Brain pericyte (primary cell): ENCODE measurements around the gene PRAMEF27.
"Not testable (repeated sequence)": the region's sequence is repeated elsewhere in the genome, so short reads cannot be mapped to it uniquely, and the experiment has no call there.

ENCODE experiments used
- DNase-seq: peaks from one replicate; pipeline ENCODE4 v3.0.0-alpha.2; 2012; ENCODE audit warnings: low read depth, low spot score

The PRAMEF27 gene

GRCh38 chr1:13056475-13056874, at the start of gene PRAMEF27:
Gene PRAMEF27, minus strand, starts transcription at chr1:13056575. Its CDS starts 2,916 bp downstream, at chr1:13053659.
- not testable (repeated sequence) for DNase-seq

- DNase-seq, result not testable (repeated sequence)
Observed at GRCh38 chr1:13070474-13070873, 14.1 kb upstream of the PRAMEF27 start, which contains the start of gene PRAMEF25. Gene PRAMEF25, plus strand, starts transcription at chr1:13070774. Its CDS starts 2,920 bp downstream, at chr1:13073694.

- not testable (repeated sequence) for DNase-seq
Observed at GRCh38 chr1:13019846-13020245, 36.5 kb downstream of the PRAMEF27 start.

GRCh38 chr1:13011932-13012331, 44.4 kb downstream of the PRAMEF27 start:
- not testable (repeated sequence) for DNase-seq

- not testable (repeated sequence) for DNase-seq
Observed at GRCh38 chr1:13009348-13009747, 47.0 kb downstream of the PRAMEF27 start.

- DNase-seq, result not testable (repeated sequence)
Observed at GRCh38 chr1:13005732-13006131, 50.6 kb downstream of the PRAMEF27 start.
